ENCODE measurements around the gene CARHSP1. TPM values are rescaled to one million over a fixed set of nuclear protein-coding genes. Genes with fewer than 3 reads are reported as not detected.

CARHSP1 gene
- polyA plus RNA-seq, 1 donor (not counting 4 experiments of a cell fraction or from before 2014, with no cell fraction given) = 61.9 TPM

DNA sequence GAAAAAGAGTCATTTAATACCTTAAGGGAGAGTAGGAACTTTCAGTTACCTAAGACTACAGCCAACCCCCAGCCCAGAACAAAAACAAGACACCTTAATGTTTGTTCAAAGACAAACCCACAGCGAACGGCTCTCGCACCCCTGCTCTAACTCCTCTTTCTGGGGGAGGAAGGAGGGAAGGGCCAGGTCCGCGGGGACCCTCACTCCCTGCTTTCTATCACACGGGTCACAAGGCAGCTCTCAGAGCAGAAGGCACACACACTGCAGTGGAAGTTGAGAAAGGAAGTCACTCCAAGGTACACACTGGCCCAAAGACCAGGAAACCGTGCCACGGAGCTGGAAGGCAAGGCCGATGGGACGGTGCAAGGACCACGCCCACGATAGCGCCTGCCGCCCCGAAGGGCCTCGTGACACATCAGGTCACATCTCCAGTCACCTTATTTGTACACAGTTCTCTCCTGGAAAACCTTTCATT is 23.3 kb upstream of the CARHSP1 start:
- Histone ChIP-seq H3K79me2 (ENCODE audit: control insufficient read depth, insufficient read depth, low read length) (no peaks in the 10 kb centered on the region), H4K20me1 (ENCODE audit: control insufficient read depth, extremely low read depth, insufficient read depth, low read length) (no peaks in the 10 kb centered on the region), H3K36me3 (ENCODE audit: control insufficient read depth in 2 of 2, extremely low read depth in 1 of 2, insufficient read depth in 2 of 2, low read length in 2 of 2) (peaks cover 46 to 47% of the 10 kb centered on the region in 2 experiments)

DNA sequence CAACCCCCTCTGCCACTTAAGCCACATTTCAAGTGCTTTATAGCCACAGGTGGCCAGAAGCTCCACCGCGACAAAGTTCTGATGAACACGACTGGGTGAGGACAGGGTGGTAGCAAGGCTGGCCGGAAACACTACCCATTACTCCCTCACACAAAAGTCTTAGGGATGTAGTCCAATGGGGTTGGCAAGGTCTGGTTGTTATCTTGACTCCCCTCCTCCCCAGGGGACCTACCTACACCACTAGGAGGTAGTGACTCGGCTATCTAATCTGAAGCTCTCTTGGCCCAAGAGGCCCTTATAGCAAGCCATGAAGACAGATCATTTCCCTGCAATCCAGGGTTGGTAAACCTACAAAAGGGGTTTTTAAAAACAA is 21.7 kb upstream of the CARHSP1 start:
- TF ChIP-seq, protein P1, sequence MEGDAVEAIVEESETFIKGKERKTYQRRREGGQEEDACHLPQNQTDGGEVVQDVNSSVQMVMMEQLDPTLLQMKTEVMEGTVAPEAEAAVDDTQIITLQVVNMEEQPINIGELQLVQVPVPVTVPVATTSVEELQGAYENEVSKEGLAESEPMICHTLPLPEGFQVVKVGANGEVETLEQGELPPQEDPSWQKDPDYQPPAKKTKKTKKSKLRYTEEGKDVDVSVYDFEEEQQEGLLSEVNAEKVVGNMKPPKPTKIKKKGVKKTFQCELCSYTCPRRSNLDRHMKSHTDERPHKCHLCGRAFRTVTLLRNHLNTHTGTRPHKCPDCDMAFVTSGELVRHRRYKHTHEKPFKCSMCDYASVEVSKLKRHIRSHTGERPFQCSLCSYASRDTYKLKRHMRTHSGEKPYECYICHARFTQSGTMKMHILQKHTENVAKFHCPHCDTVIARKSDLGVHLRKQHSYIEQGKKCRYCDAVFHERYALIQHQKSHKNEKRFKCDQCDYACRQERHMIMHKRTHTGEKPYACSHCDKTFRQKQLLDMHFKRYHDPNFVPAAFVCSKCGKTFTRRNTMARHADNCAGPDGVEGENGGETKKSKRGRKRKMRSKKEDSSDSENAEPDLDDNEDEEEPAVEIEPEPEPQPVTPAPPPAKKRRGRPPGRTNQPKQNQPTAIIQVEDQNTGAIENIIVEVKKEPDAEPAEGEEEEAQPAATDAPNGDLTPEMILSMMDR (optimal IDR thresholded peaks at IDR 0.05 in 1 of 3, IDR thresholded peaks at IDR 0.05 in 1 of 3, conservative IDR thresholded peaks at IDR 0.05 in 1 of 3; ENCODE audit: extremely low read depth in 1 of 3, insufficient read depth in 2 of 3, low read length in 3 of 3) = no peak
- TF ChIP-seq EZH2 (IDR thresholded peaks at IDR 0.05; ENCODE audit: low read length) = no peak
- Histone ChIP-seq H3K4me2 (ENCODE audit: control insufficient read depth, extremely low read depth, insufficient read depth, low read depth, low read length) (no peak overlapping the region), H4K20me1 (ENCODE audit: control insufficient read depth, extremely low read depth, insufficient read depth, low read length) (peaks cover 4% of the 10 kb centered on the region), H3K9me3 (ENCODE audit: control insufficient read depth, low read depth, low read length) (no peaks in the 10 kb centered on the region), H3K79me2 (ENCODE audit: control insufficient read depth, insufficient read depth, low read length) (no peaks in the 10 kb centered on the region), H3K27me3 (ENCODE audit: control insufficient read depth, extremely low read depth, insufficient read depth, low read length) (no peaks in the 10 kb centered on the region), H3K9ac (ENCODE audit: control insufficient read depth, extremely low read depth, insufficient read depth, low read length) (no peak overlapping the region), H3K36me3 (ENCODE audit: control insufficient read depth in 2 of 2, extremely low read depth in 1 of 2, insufficient read depth in 2 of 2, low read length in 2 of 2) (peaks cover 39 to 42% of the 10 kb centered on the region in 2 experiments), H3K9me1 (ENCODE audit: control insufficient read depth, extremely low read depth, insufficient read depth, low read length) (no peaks in the 10 kb centered on the region), H3K4me1 (ENCODE audit: control insufficient read depth, extremely low read depth, insufficient read depth, low read length) (peaks cover 14% of the 10 kb centered on the region), H3K27ac (ENCODE audit: control insufficient read depth, insufficient read depth, low read length) (no peak overlapping the region), H3K4me3 (ENCODE audit: control insufficient read depth in 2 of 3, extremely low read depth in 1 of 3, insufficient read depth in 2 of 3, low read depth in 1 of 3, low read length in 3 of 3) (no peak overlapping the region), H2AFZ (ENCODE audit: control insufficient read depth, low read length) (no peak overlapping the region)
- FAIRE-seq = no peak
- no peak for DNase-seq (ENCODE audit: low read depth, low spot score)
- dilution Hi-C loops (cut with MboI; ENCODE audit: extremely low pct_ligation_motif_present, low sequenced_read_pairs) = no loop called here

More for the DNA sequence above, 23.3 kb upstream of the CARHSP1 start:
- Histone ChIP-seq H3K4me1 (ENCODE audit: control insufficient read depth, extremely low read depth, insufficient read depth, low read length) (no peaks in the 10 kb centered on the region), H3K4me3 (ENCODE audit: control insufficient read depth in 2 of 3, extremely low read depth in 1 of 3, insufficient read depth in 2 of 3, low read depth in 1 of 3, low read length in 3 of 3) (no peak overlapping the region), H3K27ac (ENCODE audit: control insufficient read depth, insufficient read depth, low read length) (no peak overlapping the region), H3K4me2 (ENCODE audit: control insufficient read depth, extremely low read depth, insufficient read depth, low read depth, low read length) (no peak overlapping the region), H3K9me1 (ENCODE audit: control insufficient read depth, extremely low read depth, insufficient read depth, low read length) (no peaks in the 10 kb centered on the region), H3K9me3 (ENCODE audit: control insufficient read depth, low read depth, low read length) (no peaks in the 10 kb centered on the region), H2AFZ (ENCODE audit: control insufficient read depth, low read length) (no peak overlapping the region), H3K9ac (ENCODE audit: control insufficient read depth, extremely low read depth, insufficient read depth, low read length) (no peak overlapping the region), H3K27me3 (ENCODE audit: control insufficient read depth, extremely low read depth, insufficient read depth, low read length) (no peaks in the 10 kb centered on the region)
- DNase-seq (ENCODE audit: low read depth, low spot score) = no peak
- dilution Hi-C loops (cut with MboI; ENCODE audit: extremely low pct_ligation_motif_present, low sequenced_read_pairs) = no loop called here
- FAIRE-seq = no peak
- TF ChIP-seq, protein P1 (optimal IDR thresholded peaks at IDR 0.05 in 1 of 3, IDR thresholded peaks at IDR 0.05 in 1 of 3, conservative IDR thresholded peaks at IDR 0.05 in 1 of 3; ENCODE audit: extremely low read depth in 1 of 3, insufficient read depth in 2 of 3, low read length in 3 of 3) = no peak
- TF ChIP-seq EZH2 (IDR thresholded peaks at IDR 0.05; ENCODE audit: low read length) = no peak
